Medulla oblongata (tissue), 1 donor: ENCODE results near the gene LRAT.
"Not testable (repeated sequence)": the region's sequence is repeated elsewhere in the genome, so short reads cannot be mapped to it uniquely, and the experiment has no call there.

Experiments used
- DNase-seq: peaks from one replicate; pipeline ENCODE4 v3.0.0-alpha.2; 2015; ENCODE audit errors: extremely low spot score

The LRAT gene

GRCh38 chr4:154743683-154744340 lies at the start of gene LRAT:
Gene LRAT (plus strand): TSS chr4:154744000. CDS start chr4:154744327, 327 bp downstream.
- DNase-seq = peak; percentile 75

DNA sequence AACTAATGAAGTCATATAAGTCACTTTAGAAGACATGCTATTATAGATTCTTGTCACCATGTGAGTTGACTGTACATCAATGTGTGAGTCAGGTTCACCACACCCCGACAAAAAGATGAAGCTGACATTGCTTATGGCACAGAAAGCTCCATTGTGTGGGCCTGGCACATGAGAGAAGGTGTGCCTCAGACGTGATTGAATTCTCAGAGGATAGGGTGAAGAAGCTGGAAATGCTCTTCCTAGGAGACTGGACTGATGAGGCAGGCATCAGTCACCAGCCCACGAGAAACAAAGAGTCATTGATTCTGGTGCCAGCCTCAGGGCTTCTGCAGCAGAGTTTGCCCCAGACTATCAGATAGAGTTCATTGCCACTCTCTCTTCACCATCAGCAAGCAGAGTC lies 35.9 kb upstream of the LRAT start:
- DNase-seq = peak; percentile 79

DNA sequence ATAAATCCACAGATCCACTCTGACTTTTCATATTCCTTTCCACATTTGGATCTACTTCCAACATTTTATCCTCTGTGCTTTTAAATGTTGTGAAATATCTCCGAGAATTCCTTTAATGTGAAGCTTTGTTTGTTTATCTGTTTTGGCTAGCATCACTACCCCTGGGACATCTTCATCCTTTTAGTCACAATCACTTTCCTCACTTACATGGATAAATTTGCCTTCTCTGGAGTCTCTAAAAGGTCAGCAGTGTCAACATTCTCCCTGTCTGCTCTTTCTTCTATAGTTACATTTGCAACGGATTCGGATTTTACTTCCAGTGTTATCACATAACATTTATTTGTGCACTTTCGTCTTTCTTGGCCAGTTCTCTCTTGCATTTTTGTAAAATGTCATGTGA lies 34.2 kb upstream of the LRAT start:
- peak; percentile 3 for DNase-seq

DNA sequence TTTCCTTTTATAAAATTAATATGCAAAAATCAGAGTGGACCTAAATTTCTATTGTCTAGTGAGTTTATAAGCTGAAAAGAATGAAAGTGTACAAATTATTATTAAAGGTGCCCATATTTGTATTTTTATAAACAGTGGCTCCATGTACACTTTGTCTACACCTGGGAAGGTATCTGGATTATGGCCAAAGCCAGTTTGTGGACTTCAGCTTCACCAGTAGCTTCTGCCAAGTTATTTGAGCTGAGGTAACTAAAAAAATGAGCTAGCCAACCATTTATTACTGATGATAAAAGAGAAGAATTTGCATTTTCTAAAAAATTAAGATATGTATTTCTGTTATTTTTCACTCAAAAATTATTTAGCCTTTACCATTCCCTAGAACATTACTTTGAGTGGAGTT lies 32.3 kb upstream of the LRAT start:
- no peak for DNase-seq

GRCh38 chr4:154714339-154715040 lies 29.3 kb upstream of the LRAT start:
- no peak for DNase-seq

- DNase-seq = no peak
Measured at GRCh38 chr4:154719087-154719486, 24.7 kb upstream of the LRAT start.

GRCh38 chr4:154720123-154720522 lies 23.7 kb upstream of the LRAT start:
- DNase-seq = no peak

GRCh38 chr4:154720618-154721267 lies 23.1 kb upstream of the LRAT start:
- no peak for DNase-seq

DNA sequence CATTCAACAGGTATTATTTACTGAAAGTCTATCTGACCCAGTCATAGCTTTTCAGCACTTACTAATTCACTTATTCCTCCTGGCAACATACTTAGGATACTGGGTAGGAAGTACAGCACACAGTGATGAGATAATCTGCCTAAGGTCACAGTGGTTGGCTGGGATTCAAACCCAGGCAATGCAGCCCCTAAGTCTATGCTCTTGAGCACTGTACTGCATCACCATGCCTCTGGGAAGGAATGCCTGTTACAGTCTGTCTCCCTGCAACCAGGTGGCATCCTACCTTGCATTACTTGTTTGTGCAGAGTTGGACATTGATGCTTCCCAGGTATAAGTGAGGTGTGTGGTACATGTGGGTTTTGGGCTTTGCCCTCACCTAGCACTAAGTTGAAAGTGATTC lies 21.5 kb upstream of the LRAT start:
- DNase-seq = no peak

DNA sequence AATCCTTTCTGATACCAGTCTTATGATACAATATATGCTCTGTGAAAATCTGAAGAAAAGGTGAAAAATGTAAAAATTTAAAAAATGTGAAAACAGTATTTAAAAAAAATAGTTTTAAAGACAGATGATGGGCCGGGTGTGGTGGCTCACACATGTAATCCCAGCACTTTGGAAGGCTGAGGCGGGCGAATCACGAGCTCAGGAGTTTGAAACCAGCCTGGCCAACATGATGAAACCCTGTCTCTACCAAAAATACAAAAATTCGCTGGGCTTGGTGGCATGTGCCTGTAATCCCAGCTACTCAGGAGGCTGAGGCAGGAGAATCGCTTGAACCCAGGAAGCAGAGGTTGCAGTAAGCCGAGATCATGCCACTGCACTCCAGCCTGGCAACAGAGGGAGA lies 20.2 kb upstream of the LRAT start:
- not testable (repeated sequence) for DNase-seq

GRCh38 chr4:154727540-154727939 lies 16.3 kb upstream of the LRAT start:
- no peak for DNase-seq

DNA sequence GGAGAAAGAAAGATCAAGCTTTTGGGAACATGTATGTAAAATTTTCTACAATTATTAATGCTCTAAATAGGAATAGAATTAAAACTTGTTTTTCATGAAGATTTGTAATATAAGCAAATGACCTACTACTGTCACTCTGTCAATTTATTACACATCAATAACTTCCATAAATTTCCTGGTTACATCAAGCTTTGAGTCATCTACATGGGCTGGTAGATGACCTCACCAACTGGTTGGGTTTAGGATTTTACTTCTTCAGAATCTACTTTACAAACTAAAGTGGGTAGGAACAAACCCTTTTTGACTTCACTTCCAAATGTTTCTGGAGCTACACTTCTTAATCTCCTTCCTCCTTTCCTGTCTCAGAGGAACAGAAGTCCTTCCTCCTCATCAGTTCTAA lies 12.0 kb upstream of the LRAT start:
- DNase-seq = no peak

GRCh38 chr4:154732669-154733068 lies 11.1 kb upstream of the LRAT start:
- no peak for DNase-seq

DNA sequence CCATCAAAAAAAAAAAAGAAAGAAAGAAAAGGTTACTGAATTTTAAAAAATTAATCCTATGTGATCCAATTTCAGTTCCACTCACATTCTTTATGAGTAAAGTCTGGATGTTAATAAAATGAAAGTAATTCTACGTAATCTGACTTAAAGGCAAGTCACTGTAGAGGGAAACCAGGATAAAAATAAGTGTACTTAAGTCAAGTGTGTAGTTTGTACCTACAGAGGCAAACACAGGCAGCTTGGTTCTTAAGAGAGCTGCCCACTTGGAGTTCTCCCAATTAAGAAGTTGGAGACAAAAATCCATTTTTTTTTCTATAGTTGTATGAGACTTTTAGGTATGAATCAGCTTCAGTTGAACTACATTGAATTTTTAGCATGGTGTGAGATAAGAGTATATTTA lies 7.0 kb upstream of the LRAT start:
- no peak for DNase-seq

- no peak for DNase-seq
Measured at GRCh38 chr4:154738426-154738825, 5.4 kb upstream of the LRAT start.

DNA sequence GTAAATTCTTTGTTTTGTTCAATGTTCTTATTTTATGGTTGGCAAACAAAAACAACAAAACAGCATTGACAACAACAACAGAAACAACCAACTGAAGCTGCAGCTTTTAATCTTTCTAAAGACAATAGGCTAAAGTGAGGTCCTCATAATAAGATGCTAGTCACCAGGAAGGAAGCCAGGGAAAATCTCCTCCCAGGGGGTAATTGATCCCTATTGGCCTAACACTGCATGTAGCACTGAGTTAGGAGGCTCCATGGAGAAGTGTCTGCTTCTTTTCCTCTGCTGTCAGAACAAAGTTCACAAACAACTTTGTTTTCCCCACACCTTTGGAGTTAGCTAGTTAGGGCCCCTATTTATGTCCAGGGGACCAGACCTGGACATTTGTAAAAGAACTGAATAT lies 4.7 kb upstream of the LRAT start:
- no peak for DNase-seq

DNA sequence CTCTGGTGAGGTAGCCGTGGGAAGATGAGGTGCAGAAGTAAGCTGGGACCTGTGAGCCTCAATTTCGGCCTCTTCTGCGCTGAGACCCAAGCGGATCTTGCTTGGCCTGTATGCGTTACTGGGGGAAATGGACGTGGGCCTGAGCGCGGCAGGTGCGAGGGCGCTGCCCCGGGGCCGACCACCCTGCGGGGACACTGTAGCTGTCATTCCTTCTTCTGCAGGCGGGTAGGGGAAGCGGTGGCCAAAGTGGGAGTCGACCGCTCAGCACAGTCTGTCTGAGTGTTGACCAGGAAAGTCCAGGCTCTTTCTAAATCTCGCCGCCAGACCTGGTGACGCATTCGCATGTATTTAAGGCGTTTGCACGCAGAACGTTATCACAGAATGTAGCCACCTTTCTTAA lies 3.3 kb upstream of the LRAT start:
- DNase-seq = no peak

DNA sequence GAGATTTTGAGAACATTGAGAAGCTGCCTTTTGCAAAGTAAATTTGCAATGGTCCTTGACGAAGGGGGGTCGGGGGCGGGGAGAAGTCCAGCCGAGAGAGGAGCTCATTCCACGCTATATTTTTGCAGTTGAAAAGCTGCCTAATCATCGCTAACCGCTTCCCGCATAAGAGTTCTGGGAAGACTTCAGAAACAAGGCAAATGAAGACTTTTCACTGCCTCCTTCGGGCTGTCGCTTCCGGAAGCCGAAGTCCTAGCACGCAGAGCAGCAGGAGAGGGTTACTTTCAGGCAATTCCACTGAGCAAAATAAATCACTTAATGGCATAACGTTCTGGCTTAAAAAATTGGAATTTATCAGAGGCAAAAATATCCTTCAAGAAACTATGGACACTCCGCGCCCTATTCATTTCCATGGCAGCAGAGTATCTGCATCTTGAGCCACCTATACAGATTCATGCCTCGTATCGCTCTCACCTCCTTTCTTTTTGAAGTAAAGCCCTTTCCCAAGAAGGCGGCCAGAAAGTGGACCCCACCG lies 2.6 kb upstream of the LRAT start:
- DNase-seq = no peak

- DNase-seq = peak; percentile 25
Measured at GRCh38 chr4:154741922-154742850, 1.6 kb upstream of the LRAT start.

DNA sequence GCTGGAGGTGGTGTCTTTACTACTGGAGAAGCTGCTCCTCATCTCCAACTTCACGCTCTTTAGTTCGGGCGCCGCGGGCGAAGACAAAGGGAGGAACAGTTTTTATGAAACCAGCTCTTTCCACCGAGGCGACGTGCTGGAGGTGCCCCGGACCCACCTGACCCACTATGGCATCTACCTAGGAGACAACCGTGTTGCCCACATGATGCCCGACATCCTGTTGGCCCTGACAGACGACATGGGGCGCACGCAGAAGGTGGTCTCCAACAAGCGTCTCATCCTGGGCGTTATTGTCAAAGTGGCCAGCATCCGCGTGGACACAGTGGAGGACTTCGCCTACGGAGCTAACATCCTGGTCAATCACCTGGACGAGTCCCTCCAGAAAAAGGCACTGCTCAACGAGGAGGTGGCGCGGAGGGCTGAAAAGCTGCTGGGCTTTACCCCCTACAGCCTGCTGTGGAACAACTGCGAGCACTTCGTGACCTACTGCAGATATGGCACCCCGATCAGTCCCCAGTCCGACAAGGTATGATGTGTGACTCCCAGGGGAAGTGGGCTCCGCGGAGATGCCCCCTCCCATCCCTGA lies 634 bp downstream of the LRAT start:
- no peak for DNase-seq

DNA sequence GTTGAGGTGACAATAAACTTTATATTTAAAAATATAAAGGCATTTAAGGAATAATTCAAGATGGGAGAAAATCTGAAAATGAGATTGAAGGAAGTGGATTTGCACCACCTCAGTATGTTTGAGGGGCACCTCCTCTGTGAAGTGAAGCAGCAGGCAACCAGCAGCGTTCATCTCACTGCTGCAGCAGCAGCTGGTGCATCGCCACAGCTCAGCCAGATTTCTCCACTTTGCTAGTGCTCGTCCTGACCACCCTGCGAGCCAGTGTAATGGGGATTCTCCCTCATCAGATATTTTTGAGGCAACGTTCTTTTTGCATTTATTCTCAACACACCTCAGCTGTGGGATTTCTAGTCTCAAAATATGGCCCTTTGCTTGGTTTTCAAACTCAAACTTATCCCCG lies 13.9 kb downstream of the LRAT start:
- no peak for DNase-seq
